PC-9 (cell line): ENCODE results near the gene SORT1. TPM values are rescaled to one million over a fixed set of nuclear protein-coding genes. Genes with fewer than 3 reads are reported as not detected.
A peak's percentile ranks its signal among the peaks of the same experiment; 100 is the strongest.

Experiments used
- BruUV-seq: library from RNA; stranded (reverse); fragments of 400-500 nt; replicated peaks from 2 replicates; lab custom pipeline; 2021; lab: Mats Ljungman, UMichigan
- CTCF ChIA-PET: fragments of 300-600 bp; sonication (Branson Sonifier 250); formaldehyde crosslinking; loops from one replicate; lab custom pipeline; 2022; ENCODE audit warnings: antibody characterized with exemption; lab: Charles Lee
- POLR2A ChIA-PET: fragments of 300-600 bp; sonication (Branson Sonifier 250); formaldehyde crosslinking; loops from one replicate; lab custom pipeline; 2022; ENCODE audit warnings: antibody characterized with exemption; ENCODE audit not compliant: unreplicated experiment; lab: Charles Lee
- DNase-seq, 2 experiments: peaks; one replicate each; pipeline versions ENCODE4 v3.0.0 to v3.0.0-alpha.2; 2015 to 2022; ENCODE audit warnings: mixed read lengths in 1 of 2
- H2AFZ ChIP-seq: fragments of 200-600 bp; sonication (generic); 2 replicates; pipeline ENCODE4 v1.8.1; 2017; ENCODE audit warnings: antibody characterized with exemption
- H3F3A ChIP-seq: fragments of 200-600 bp; sonication (generic); 2 replicates; pipeline ENCODE4 v1.8.1; 2017; ENCODE audit warnings: antibody characterized with exemption, mild to moderate bottlenecking, low read depth; ENCODE audit not compliant: insufficient read depth
- H3K27ac ChIP-seq: fragments of 200-600 bp; sonication (generic); 2 replicates; pipeline ENCODE4 v1.6.1; 2016; ENCODE audit warnings: mixed run types
- H3K27me3 ChIP-seq: fragments of 200-600 bp; sonication (generic); 2 replicates; pipeline ENCODE4 v1.6.1; 2016; ENCODE audit warnings: low read depth, mixed run types; ENCODE audit not compliant: insufficient read depth
- H3K36me3 ChIP-seq: fragments of 200-600 bp; sonication (generic); 2 replicates; pipeline ENCODE4 v1.6.1; 2016; ENCODE audit warnings: low read depth, mixed run types
- H3K4me1 ChIP-seq: fragments of 200-600 bp; sonication (generic); replicated peaks from 2 replicates; pipeline ENCODE4 v1.6.1; 2016; ENCODE audit warnings: mixed run types; ENCODE audit not compliant: insufficient read depth
- H3K4me2 ChIP-seq: fragments of 200-600 bp; sonication (generic); 2 replicates; pipeline ENCODE4 v1.6.1; 2017; ENCODE audit warnings: mixed run types
- H3K4me3 ChIP-seq: fragments of 200-600 bp; sonication (generic); 2 replicates; pipeline ENCODE4 v1.6.1; 2016; ENCODE audit warnings: mixed run types
- H3K79me2 ChIP-seq: fragments of 200-600 bp; sonication (generic); 2 replicates; pipeline ENCODE4 v1.6.1; 2017; ENCODE audit warnings: low read depth, mixed run types
- H3K9me2 ChIP-seq: fragments of 200-600 bp; sonication (generic); 2 replicates; pipeline ENCODE4 v1.8.1; 2017; ENCODE audit warnings: mild to moderate bottlenecking; ENCODE audit not compliant: insufficient read depth
- H3K9me3 ChIP-seq: fragments of 200-600 bp; sonication (generic); 2 replicates; pipeline ENCODE4 v1.8.1; 2016; ENCODE audit warnings: low read depth; ENCODE audit not compliant: insufficient read depth
- H4K20me1 ChIP-seq: fragments of 200-600 bp; sonication (generic); 2 replicates; pipeline ENCODE4 v1.8.1; 2017; ENCODE audit not compliant: insufficient read depth
- CTCF ChIP-seq: fragments of 200-600 bp; sonication (generic); conservative IDR thresholded peaks from 2 replicates; pipeline ENCODE4 v1.6.1; 2017; ENCODE audit warnings: mixed run types, antibody characterized with exemption, mild to moderate bottlenecking, moderate library complexity
- EZH2 ChIP-seq: fragments of 200-600 bp; sonication (generic); IDR thresholded peaks from 2 replicates; pipeline ENCODE4 v1.8.0; 2017; ENCODE audit warnings: antibody characterized with exemption, low read depth
- intact Hi-C: fragments of 100-400 bp; cut with micrococcal nuclease; formaldehyde crosslinking; loops from one replicate; pipeline ENCODE4 v1.10.0; 2022; ENCODE audit not compliant: unreplicated experiment
- total RNA-seq: library from RNA; stranded (reverse); gene quantifications from 2 replicates; pipeline ENCODE4 v1.2.3, GENCODE V29; 2021

Gene SORT1
- total RNA-seq, 1 experiment from 2014 or later, result 25.7 TPM

DNA sequence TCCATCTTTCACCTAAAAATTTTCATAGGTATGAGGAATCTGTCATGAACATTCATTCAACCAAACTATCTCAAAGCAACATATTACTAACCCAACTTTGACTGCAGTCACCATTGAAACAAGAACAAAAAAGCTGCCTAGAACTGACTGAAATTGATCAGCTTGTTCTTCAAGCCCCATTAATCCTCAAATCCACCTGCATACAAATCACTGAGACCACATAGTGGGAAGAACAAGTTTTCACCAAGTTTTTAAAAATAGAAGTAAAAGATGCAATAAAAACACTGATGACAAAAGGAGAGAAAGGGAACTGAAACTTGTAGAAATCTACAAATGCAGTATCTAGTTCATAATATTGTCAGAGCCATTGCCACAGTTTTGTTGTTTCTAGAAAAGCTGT is 6.1 kb downstream of the SORT1 start:
- DNase-seq, result no peak
- CTCF ChIA-PET, result no interaction called here

GRCh38 chr1:109391157-109391556 is 6.6 kb downstream of the SORT1 start:
- Histone ChIP-seq H3K27me3 (no peaks in the 10 kb centered on the region), H2AFZ (no peak overlapping the region), H3K79me2 (peaks cover 59% of the 10 kb centered on the region), H3K9me3 (no peaks in the 10 kb centered on the region), H3K4me1 (peaks cover 37% of the 10 kb centered on the region), H3K27ac (peak overlapping the region; percentile 21), H3F3A (peaks cover 13% of the 10 kb centered on the region), H3K9me2 (no peaks in the 10 kb centered on the region), H3K36me3 (no peaks in the 10 kb centered on the region), H3K4me2 (peak overlapping the region; percentile 14; the same call in 1 of the 2 replicates), H3K4me3 (no peak overlapping the region), H4K20me1 (no peaks in the 10 kb centered on the region)
- POLR2A ChIA-PET, result interaction anchor here (0.7 kb wide), 1 partner anchor 708 kb away, joined by 3 read pairs; no protein-coding TSS in a partner anchor
- CTCF ChIA-PET, result no interaction called here
- no peak for DNase-seq
- intact Hi-C loops, result no loop called here
- no TSS peak for BruUV-seq
- TF ChIP-seq CTCF (no peak), EZH2 (no peak)

More for the DNA sequence above, 6.1 kb downstream of the SORT1 start:
- BruUV-seq, result no TSS peak
- Histone ChIP-seq H3K27ac (peak overlapping the region; percentile 21), H3K4me2 (peak overlapping the region; percentile 14; the same call in 1 of the 2 replicates), H3F3A (peaks cover 13% of the 10 kb centered on the region), H2AFZ (no peak overlapping the region), H3K27me3 (no peaks in the 10 kb centered on the region), H3K4me1 (peaks cover 41% of the 10 kb centered on the region), H4K20me1 (no peaks in the 10 kb centered on the region), H3K79me2 (peaks cover 58% of the 10 kb centered on the region), H3K4me3 (no peak overlapping the region), H3K9me3 (no peaks in the 10 kb centered on the region), H3K9me2 (no peaks in the 10 kb centered on the region), H3K36me3 (no peaks in the 10 kb centered on the region)
- POLR2A ChIA-PET, result interaction anchor here (0.7 kb wide), 1 partner anchor 708 kb away, joined by 3 read pairs; no protein-coding TSS in a partner anchor
- intact Hi-C loops, result no loop called here
- no peak for TF ChIP-seq EZH2
- TF ChIP-seq CTCF, result no peak

DNA sequence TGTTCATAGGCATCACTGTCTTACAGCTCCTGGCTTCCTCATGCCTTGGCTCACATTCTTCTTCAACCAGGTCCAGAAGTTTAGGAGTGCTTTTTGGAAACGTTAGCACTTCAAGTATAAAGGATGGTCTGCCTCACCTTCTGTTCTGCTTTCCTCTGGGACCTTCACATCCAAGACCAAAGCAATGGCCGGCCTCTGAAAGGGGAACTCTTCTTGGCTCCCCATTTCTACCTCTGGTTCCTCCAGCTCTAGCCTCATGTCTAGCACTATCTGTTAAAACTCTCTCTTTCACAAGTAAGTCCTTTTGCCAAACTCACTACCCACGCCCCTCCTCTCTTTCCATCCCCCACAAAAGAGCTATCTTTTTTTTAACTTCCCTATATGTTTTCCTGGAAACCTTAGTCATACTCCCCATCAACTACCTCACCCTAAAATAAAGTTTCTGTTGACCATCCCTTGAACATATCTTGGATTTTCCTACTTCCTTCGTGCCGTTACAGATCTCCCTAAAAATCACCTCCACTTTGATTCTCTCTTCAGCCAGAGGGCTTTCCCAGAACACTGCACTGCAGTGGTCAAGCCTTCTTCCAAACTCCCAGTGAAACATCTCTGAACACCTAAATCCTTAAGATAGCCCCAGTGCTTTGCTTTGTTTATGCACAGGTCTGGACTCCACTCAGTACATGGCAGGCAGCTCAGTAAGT is 7.9 kb downstream of the SORT1 start:
- ChIA-PET POLR2A (no interaction called here), CTCF (no interaction called here)
- Histone ChIP-seq H3K9me3 (no peaks in the 10 kb centered on the region), H3K27ac (no peak overlapping the region), H3K4me1 (peaks cover 28% of the 10 kb centered on the region), H3F3A (peaks cover 13% of the 10 kb centered on the region), H3K79me2 (peaks cover 60% of the 10 kb centered on the region), H2AFZ (no peak overlapping the region), H3K9me2 (no peaks in the 10 kb centered on the region), H3K4me2 (no peak overlapping the region), H4K20me1 (no peaks in the 10 kb centered on the region), H3K36me3 (no peaks in the 10 kb centered on the region), H3K4me3 (no peak overlapping the region), H3K27me3 (no peaks in the 10 kb centered on the region)
- no peak for DNase-seq
- intact Hi-C loops, result no loop called here
- no TSS peak for BruUV-seq
- TF ChIP-seq CTCF, result no peak
- TF ChIP-seq EZH2, result no peak
